Left hindlimb (tissue), 1 donor: ENCODE results near the gene GOLPH3.
"Not testable (repeated sequence)": the region's sequence is repeated elsewhere in the genome, so short reads cannot be mapped to it uniquely, and the experiment has no call there.

ENCODE experiments used
- DNase-seq: peaks from one replicate; pipeline ENCODE4 v3.0.0-alpha.2; 2018

GOLPH3 gene

GRCh38 chr5:32096891-32097595 lies 77.1 kb downstream of the GOLPH3 start:
- DNase-seq: no peak

- peak; percentile 50 for DNase-seq
These were observed 78.9 kb downstream of the GOLPH3 start for GRCh38 chr5:32095261-32095671.

- no peak for DNase-seq
These were observed 79.4 kb downstream of the GOLPH3 start for GRCh38 chr5:32094691-32095090.

- DNase-seq: no peak
These were observed 80.9 kb downstream of the GOLPH3 start for GRCh38 chr5:32092938-32093812.

- no peak for DNase-seq
These were observed 83.4 kb downstream of the GOLPH3 start for GRCh38 chr5:32090755-32091128.

GRCh38 chr5:32090026-32090754 lies 83.9 kb downstream of the GOLPH3 start:
- peak; percentile 23 for DNase-seq

- peak; percentile 22 for DNase-seq
These were observed 84.7 kb downstream of the GOLPH3 start for GRCh38 chr5:32089146-32090000.

GRCh38 chr5:32088214-32088613 lies 85.9 kb downstream of the GOLPH3 start:
- DNase-seq: peak; percentile 3

GRCh38 chr5:32087086-32088082 lies 86.7 kb downstream of the GOLPH3 start:
- DNase-seq: peak; percentile 25

- no peak for DNase-seq
These were observed 90.1 kb downstream of the GOLPH3 start for GRCh38 chr5:32083981-32084430.

- DNase-seq: no peak
These were observed 91.4 kb downstream of the GOLPH3 start for GRCh38 chr5:32082701-32083100.

- DNase-seq: not testable (repeated sequence)
These were observed 93.6 kb downstream of the GOLPH3 start for GRCh38 chr5:32080565-32080964.

- DNase-seq: not testable (repeated sequence)
These were observed 95.3 kb downstream of the GOLPH3 start for GRCh38 chr5:32078855-32079254.

- peak; percentile 57 for DNase-seq
These were observed 97.1 kb downstream of the GOLPH3 start for GRCh38 chr5:32076699-32077695.
